Cerebellar cortex (tissue), 1 donor: Measurements from ENCODE around the gene OR2T1.
"Not testable (repeated sequence)": the region's sequence is repeated elsewhere in the genome, so short reads cannot be mapped to it uniquely, and the experiment has no call there.

Experiments used
- DNase-seq: peaks from one replicate; pipeline ENCODE4 v3.0.0-alpha.2; 2015; ENCODE audit warnings: low spot score

OR2T1 gene

DNA sequence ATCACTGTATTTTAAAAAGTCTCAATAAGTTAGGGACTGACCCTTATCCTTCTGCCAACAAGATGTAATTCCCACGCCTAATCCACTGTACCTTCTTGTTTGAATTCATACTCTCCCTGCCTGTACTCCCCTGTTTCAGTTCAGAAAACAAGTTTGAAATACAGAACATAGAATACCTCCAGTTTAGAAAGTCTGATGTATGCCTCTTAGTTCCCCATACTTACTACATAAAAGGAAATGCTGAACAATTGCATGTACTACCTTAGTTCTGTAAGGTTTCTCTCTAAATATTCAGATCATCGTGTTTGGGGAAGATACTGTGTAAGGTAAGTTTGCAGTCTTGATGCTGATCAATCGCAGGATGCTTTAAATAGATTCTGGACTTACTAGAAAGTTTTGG is 33.5 kb downstream of the OR2T1 start:
- not testable (repeated sequence) for DNase-seq

DNA sequence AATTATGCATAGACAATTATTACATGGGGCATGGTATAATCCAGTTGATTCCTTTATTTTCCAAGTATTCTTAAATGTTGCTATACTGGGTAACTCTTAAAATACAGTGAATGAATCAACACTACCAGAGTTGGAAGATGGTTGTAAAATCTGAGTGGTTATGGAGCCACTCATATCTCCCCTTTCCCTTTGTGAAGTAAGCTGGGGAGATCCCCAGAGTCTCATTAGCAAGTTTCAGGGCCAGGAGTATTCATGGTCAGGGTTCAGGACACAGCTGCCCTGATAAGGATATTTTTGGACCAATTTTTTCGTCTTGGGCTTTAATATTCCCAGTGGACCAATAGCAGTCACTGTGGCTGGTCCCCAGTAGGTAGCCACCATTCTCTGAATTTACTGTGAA is 35.8 kb downstream of the OR2T1 start:
- not testable (repeated sequence) for DNase-seq

DNA sequence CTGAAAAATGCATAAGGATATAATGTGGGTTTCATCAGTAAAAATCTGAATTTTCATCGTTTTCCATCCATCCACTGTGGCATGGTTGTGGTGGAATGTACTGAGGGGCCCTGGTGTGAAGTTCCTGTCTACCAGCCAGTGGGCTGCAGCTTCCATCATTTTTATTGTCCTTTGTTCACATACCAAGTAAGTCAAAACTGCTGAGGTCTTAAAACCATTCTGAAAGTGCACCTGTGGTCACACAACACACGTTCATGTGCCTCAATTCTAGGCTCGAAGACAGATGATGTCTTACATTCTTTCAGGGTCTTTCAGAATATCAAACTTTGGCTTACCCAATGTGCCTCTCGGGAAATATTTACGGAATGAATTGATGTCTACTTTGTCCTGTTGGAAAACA is 36.4 kb downstream of the OR2T1 start:
- not testable (repeated sequence) for DNase-seq

DNA sequence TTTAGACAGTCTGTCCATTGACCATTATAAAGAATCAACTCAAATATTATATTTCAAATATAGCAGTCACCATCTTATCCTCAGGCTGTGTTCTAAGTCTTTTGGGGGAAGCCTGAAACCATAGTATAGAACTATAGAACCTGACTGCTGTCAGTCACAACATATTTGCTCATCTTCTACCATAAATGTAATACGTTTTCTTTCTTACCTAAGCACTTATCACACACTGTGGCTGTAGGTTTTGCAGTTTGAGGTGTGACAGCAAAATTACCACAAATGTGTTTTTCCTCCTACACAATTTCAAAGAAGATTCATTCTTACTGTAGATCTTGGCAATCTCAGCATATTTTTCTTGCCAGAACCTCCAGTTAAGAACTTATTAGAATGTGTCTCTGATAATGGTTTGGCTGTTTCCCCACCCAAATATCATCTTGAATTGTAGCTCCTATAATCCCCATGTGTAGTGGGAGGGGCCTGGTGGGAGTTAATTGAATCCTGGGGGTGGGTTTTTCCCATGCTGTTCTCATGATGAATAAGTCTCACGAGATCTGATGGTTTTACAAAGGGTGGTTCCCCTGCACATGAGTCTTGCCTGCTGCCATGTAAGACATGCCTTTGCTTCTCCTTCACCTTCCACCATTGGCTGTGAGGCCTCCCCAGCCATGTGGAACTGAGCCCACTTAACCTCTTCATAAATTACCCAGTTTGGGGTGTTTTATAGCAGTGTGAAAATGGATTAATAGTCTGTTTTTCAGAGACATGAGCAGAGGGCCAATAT is 39.8 kb downstream of the OR2T1 start:
- not testable (repeated sequence) for DNase-seq

DNA sequence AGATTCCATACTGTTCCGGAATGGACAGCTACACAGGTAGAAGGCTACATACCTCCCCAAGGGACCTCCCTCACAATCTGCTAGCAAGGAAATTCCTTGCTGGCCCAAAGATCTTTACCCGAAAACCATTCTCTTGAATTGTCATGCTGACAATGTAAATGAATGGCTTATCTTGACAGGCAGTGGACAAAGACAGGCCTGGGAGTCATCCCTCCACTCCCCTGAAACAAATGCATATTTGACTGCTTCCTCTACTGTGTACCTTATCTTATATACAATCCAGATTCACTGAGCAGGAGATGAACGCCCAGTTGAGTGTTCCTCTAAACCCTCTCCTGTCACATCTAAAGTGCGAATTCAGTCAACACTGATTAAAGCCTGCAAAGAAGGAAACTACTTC is 41.8 kb downstream of the OR2T1 start:
- not testable (repeated sequence) for DNase-seq

DNA sequence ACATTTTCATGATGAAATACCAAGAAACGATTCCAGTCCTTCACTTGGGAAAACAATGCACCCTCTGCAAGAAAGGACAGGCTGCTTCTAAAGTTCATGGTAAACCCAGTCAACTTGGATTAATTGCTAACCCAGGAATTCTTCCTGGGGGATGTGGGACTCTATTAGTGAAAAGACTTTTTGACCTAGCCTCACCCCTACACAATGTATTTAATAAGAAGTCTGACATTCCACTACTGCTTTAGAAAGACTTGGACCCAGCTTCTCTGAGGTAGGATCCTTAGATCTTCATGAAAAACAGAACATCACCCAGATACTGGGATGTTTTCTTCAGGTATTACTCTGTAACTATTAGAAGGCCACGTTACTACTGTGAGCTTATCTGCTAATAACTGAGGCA is 42.6 kb downstream of the OR2T1 start, which contains the start of gene OR2T2:
TSS of gene OR2T2 (plus strand) at position 239 of the 400 bp plus-strand sequence. CDS start 7,161 bp downstream, outside the sequence.
- not testable (repeated sequence) for DNase-seq

DNA sequence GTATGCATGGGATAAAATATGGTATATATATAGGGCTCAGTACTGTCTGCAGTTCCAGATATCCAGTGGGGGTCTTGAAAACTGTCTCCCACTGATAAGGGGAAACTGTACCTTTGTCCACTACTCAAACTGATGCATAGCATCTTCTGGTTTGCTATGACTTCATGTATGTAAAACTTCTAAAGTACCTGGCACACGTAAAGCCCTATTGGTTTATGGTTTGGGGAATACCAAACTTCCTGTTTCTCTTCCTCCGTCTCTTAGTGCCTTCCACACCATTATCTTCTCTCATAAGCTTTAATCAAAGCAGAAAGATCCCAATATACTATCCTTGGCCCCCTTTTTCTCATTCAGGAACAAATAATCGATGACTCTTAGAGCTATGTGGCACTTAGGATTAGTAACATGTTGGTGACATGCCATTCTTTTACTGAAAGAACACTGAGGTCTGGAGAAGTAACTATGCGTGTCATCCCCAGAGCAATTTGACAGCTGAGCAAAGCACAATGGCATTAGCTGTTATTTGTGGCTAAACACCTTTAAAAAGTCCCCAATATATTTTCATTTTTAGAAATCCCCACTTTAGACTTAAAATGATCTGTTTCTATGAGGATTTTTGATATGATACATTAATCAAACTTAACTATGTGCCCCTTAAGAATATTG is 45.7 kb downstream of the OR2T1 start:
- DNase-seq = not testable (repeated sequence)

DNA sequence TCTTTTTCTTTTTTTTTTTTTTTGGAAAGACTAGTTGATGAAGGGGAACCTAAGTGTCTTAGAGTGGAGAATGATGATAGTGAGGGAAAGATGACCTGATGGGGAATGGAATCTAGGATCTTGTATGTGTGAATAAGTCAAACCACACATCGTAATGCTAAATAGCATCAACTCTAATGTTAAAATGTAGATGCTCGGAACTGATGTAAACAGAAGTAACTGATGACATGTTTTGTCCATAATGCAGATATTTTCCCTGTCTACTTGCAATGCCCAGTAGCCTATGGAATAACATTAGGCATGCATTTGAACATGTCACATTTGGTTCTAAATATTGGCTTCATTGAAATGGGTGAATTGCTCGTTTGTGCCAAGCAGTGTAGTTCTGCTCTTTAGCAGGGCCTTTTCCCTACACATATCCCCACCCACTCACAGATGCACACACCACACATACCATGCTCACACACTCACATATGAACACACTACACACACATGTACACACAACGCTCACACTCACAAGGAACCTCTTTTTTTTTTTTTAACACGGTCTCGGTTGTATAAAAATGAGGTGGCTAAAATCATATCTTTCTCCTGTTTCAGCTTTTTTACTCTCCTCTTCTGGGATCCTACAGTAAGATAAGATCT is 47.1 kb downstream of the OR2T1 start:
- DNase-seq = not testable (repeated sequence)

DNA sequence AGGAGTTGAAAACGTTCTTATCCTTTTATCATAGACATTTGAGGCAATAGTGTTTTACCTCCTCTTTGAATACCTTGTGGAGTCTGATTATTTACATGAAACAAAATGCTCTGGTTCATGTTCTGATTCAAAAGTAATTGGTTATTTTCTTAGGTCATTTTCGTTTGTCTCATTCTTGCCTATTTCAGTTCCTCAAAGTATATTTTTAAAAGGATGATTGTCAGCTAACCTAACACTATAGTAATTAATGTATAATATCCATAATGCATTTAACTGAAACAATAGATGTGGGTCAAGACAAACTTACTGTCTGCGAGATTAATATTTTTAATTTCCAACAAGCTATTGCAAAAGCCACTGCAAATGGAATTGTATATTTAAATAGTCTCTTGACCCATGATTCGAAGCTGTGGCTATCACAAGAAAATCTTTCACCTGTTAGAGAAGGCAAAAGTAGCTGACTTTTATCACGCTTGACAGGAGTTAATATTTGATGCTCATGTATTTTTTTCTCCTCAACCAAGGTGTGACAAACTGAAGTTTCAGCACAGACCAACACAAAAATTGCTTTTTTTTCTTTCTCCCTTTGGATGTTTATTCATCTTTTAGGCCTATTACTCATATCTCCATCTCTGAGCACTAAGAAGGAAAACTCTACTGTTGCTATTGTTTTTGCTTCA is 47.8 kb downstream of the OR2T1 start:
- DNase-seq = not testable (repeated sequence)

DNA sequence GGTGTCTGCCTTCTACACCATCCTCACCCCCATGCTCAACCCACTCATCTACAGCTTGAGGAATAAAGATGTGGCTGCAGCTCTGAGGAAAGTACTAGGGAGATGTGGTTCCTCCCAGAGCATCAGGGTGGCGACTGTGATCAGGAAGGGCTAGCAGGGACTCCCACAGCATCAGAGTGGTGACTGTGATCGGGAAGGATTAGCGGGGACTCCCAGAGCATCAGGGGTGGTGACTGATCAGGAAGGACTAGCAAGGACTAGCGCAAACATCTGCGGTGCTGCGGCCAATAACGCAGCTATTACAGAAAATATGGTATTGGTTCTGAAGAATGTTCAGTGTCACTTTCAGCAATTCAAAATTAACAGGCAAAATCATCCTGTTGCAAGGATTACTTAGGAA is 50.8 kb downstream of the OR2T1 start:
- DNase-seq = not testable (repeated sequence)

DNA sequence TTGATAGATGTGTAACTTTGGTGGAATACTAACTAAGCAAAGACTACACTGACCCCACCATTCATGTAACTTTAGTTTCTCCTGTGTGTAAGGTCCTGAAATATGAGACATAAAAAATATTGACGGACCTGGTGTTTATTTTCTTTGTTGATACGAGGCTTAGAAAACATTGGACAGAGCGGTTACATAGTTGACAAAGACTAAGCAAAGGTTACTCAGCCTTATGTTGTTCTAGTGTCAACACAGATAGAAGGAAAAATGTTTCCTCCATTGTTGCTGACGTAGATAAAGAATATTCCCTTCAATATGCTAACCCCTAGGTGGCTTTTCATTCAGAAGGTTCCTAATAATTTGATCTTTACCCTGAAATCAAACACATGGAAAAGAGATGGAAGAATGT is 52.2 kb downstream of the OR2T1 start:
- DNase-seq = not testable (repeated sequence)

DNA sequence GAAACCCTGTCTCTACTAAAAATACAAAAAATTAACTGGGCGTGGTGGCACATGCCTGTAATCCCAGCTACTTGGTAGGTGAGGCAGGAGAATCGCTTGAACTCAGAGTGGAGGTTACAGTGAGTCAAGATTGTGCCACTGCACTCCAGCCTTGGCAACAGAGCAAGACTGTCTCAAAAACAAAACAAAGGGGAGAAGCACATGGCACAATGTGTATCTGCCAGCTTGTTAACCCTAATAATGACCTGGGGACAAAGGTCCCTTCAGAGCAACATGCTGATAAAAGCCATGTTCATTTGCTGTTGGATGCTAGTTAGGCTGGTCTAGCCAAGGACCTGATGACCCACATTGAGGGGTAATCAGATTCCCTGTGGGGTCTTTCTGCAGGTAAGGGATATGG is 53.8 kb downstream of the OR2T1 start:
- DNase-seq = not testable (repeated sequence)
